ENCODE measurements around the gene ITGB1BP2.
"Not testable (repeated sequence)": the region's sequence is repeated elsewhere in the genome, so short reads cannot be mapped to it uniquely, and the experiment has no call there.

The ITGB1BP2 gene

GRCh38 chrX:71292669-71293365 is 8.7 kb upstream of the ITGB1BP2 start:
- Histone ChIP-seq H3K4me2 (ENCODE audit: low read depth, low read length) (no peak overlapping the region), H4K20me1 (ENCODE audit: insufficient read depth, low read length) (no peaks in the 10 kb centered on the region), H3K4me3 (ENCODE audit: low read length) (no peak overlapping the region), H3K9ac (ENCODE audit: low read length) (no peak overlapping the region), H3K9me3 (replicated peaks; ENCODE audit: insufficient read depth, low read length) (no peaks in the 10 kb centered on the region), H3K4me1 (ENCODE audit: low read length) (no peaks in the 10 kb centered on the region), H3K79me2 (ENCODE audit: low read length) (peaks cover 51% of the 10 kb centered on the region), H2AFZ (ENCODE audit: low read length) (no peak overlapping the region), H3K27ac (ENCODE audit: low read length) (no peak overlapping the region), H3K9me2 (replicated peaks; ENCODE audit: insufficient read depth, low read length) (no peaks in the 10 kb centered on the region), H3K27me3 (replicated peaks; ENCODE audit: insufficient read depth, low read length) (no peaks in the 10 kb centered on the region), H3F3A (ENCODE audit: insufficient read depth, low read length) (no peaks in the 10 kb centered on the region), H3K36me3 (replicated peaks; ENCODE audit: insufficient read depth, low read length) (peaks cover 3% of the 10 kb centered on the region; the same call in 1 of the 2 replicates)
- TF ChIP-seq EZH2 (optimal IDR thresholded peaks at IDR 0.05; ENCODE audit: low read depth, low read length) (no peak), CTCF (IDR thresholded peaks at IDR 0.05; ENCODE audit: low read length) (no peak), EZH2phosphoT487 (IDR thresholded peaks at IDR 0.05; ENCODE audit: low read length) (no peak)
- no peak for DNase-seq

- H3K4me1 ChIP-seq (ENCODE audit: low read length), result no peaks in the 10 kb centered on the region
- TF ChIP-seq EZH2 (optimal IDR thresholded peaks at IDR 0.05; ENCODE audit: low read depth, low read length) (no peak), CTCF (IDR thresholded peaks at IDR 0.05; ENCODE audit: low read length) (no peak), EZH2phosphoT487 (IDR thresholded peaks at IDR 0.05; ENCODE audit: low read length) (no peak)
- no peaks in the 10 kb centered on the region for H3K27me3 ChIP-seq (replicated peaks; ENCODE audit: insufficient read depth, low read length)
- no peak overlapping the region for H3K9ac ChIP-seq (ENCODE audit: low read length)
- no peaks in the 10 kb centered on the region for H3K9me3 ChIP-seq (replicated peaks; ENCODE audit: insufficient read depth, low read length)
- no peak overlapping the region for H3K4me2 ChIP-seq (ENCODE audit: low read depth, low read length)
- no peak overlapping the region for H3K4me3 ChIP-seq (ENCODE audit: low read length)
- H4K20me1 ChIP-seq (ENCODE audit: insufficient read depth, low read length), result no peaks in the 10 kb centered on the region
- peaks cover 4% of the 10 kb centered on the region; the same call in 1 of the 2 replicates for H3F3A ChIP-seq (ENCODE audit: insufficient read depth, low read length)
- H3K79me2 ChIP-seq (ENCODE audit: low read length), result peaks cover 16% of the 10 kb centered on the region; the same call in 1 of the 2 replicates
- H3K36me3 ChIP-seq (replicated peaks; ENCODE audit: insufficient read depth, low read length), result peaks cover 6% of the 10 kb centered on the region; the same call in 1 of the 2 replicates
- no peak for DNase-seq
- H2AFZ ChIP-seq (ENCODE audit: low read length), result no peak overlapping the region
- no peak overlapping the region for H3K27ac ChIP-seq (ENCODE audit: low read length)
- no peaks in the 10 kb centered on the region for H3K9me2 ChIP-seq (replicated peaks; ENCODE audit: insufficient read depth, low read length)
Measured at GRCh38 chrX:71296806-71297205, 4.7 kb upstream of the ITGB1BP2 start.

- Histone ChIP-seq H3F3A (ENCODE audit: insufficient read depth, low read length) (peaks cover 4% of the 10 kb centered on the region; the same call in 1 of the 2 replicates), H3K4me2 (ENCODE audit: low read depth, low read length) (no peak overlapping the region), H3K9ac (ENCODE audit: low read length) (no peak overlapping the region), H3K9me2 (replicated peaks; ENCODE audit: insufficient read depth, low read length) (no peaks in the 10 kb centered on the region), H4K20me1 (ENCODE audit: insufficient read depth, low read length) (no peaks in the 10 kb centered on the region), H3K79me2 (ENCODE audit: low read length) (peaks cover 6% of the 10 kb centered on the region; the same call in 1 of the 2 replicates), H3K4me1 (ENCODE audit: low read length) (no peaks in the 10 kb centered on the region), H2AFZ (ENCODE audit: low read length) (no peak overlapping the region), H3K4me3 (ENCODE audit: low read length) (no peak overlapping the region), H3K27ac (ENCODE audit: low read length) (no peak overlapping the region), H3K27me3 (replicated peaks; ENCODE audit: insufficient read depth, low read length) (no peaks in the 10 kb centered on the region), H3K36me3 (replicated peaks; ENCODE audit: insufficient read depth, low read length) (peaks cover 6% of the 10 kb centered on the region; the same call in 1 of the 2 replicates), H3K9me3 (replicated peaks; ENCODE audit: insufficient read depth, low read length) (no peaks in the 10 kb centered on the region)
- TF ChIP-seq CTCF (IDR thresholded peaks at IDR 0.05; ENCODE audit: low read length), result no peak
- no peak for TF ChIP-seq EZH2phosphoT487 (IDR thresholded peaks at IDR 0.05; ENCODE audit: low read length)
- TF ChIP-seq EZH2 (optimal IDR thresholded peaks at IDR 0.05; ENCODE audit: low read depth, low read length), result no peak
- DNase-seq, result no peak
Measured at GRCh38 chrX:71298119-71298518, 3.4 kb upstream of the ITGB1BP2 start.

- H3K9ac ChIP-seq (ENCODE audit: low read length); H3K9me3 ChIP-seq (replicated peaks; ENCODE audit: insufficient read depth, low read length); H3K36me3 ChIP-seq (replicated peaks; ENCODE audit: insufficient read depth, low read length); H3F3A ChIP-seq (ENCODE audit: insufficient read depth, low read length); H3K4me2 ChIP-seq (ENCODE audit: low read depth, low read length); H3K9me2 ChIP-seq (replicated peaks; ENCODE audit: insufficient read depth, low read length); H3K4me1 ChIP-seq (ENCODE audit: low read length); H3K79me2 ChIP-seq (ENCODE audit: low read length); H3K27ac ChIP-seq (ENCODE audit: low read length); DNase-seq; H2AFZ ChIP-seq (ENCODE audit: low read length); H3K4me3 ChIP-seq (ENCODE audit: low read length); H4K20me1 ChIP-seq (ENCODE audit: insufficient read depth, low read length); H3K27me3 ChIP-seq (replicated peaks; ENCODE audit: insufficient read depth, low read length): not testable (repeated sequence)
Measured at GRCh38 chrX:71300064-71300463, 1.5 kb upstream of the ITGB1BP2 start.

GRCh38 chrX:71300495-71300894 is 1.1 kb upstream of the ITGB1BP2 start:
- not testable (repeated sequence) for H2AFZ ChIP-seq (ENCODE audit: low read length); H3F3A ChIP-seq (ENCODE audit: insufficient read depth, low read length)

More at GRCh38 chrX:71300495-71300894, 1.1 kb upstream of the ITGB1BP2 start:
- H4K20me1 ChIP-seq (ENCODE audit: insufficient read depth, low read length); H3K9me3 ChIP-seq (replicated peaks; ENCODE audit: insufficient read depth, low read length); H3K4me2 ChIP-seq (ENCODE audit: low read depth, low read length); H3K4me1 ChIP-seq (ENCODE audit: low read length); H3K27me3 ChIP-seq (replicated peaks; ENCODE audit: insufficient read depth, low read length); H3K9ac ChIP-seq (ENCODE audit: low read length); DNase-seq; H3K36me3 ChIP-seq (replicated peaks; ENCODE audit: insufficient read depth, low read length); H3K4me3 ChIP-seq (ENCODE audit: low read length); H3K79me2 ChIP-seq (ENCODE audit: low read length); H3K9me2 ChIP-seq (replicated peaks; ENCODE audit: insufficient read depth, low read length); H3K27ac ChIP-seq (ENCODE audit: low read length): not testable (repeated sequence)
